Stomach (tissue), 9 donors: Measurements from ENCODE around the gene PARP11. TPM values are rescaled to one million over a fixed set of nuclear protein-coding genes. Genes with fewer than 3 reads are reported as not detected.

Experiments used
- DNase-seq, 2 donors: peaks; one replicate each; pipeline versions ENCODE4 v3.0.0 to v3.0.0-alpha.2; 2013 to 2019
- H3K27ac ChIP-seq, 5 donors: fragments of 200-600 bp in 4 of 5; sonication (generic) in 4 of 5; one replicate each; pipeline ENCODE4 v1.5.1; 2013 to 2019; ENCODE audit warnings: mild to moderate bottlenecking in 1 of 5, moderate library complexity in 1 of 5
- H3K27me3 ChIP-seq, 3 donors: fragments of 200-600 bp; sonication (generic); one replicate each; pipeline ENCODE4 v1.5.1; 2017 to 2019; ENCODE audit warnings: mixed run types in 1 of 3
- H3K36me3 ChIP-seq, 4 donors: fragments of 200-600 bp; sonication (generic); 1 replicate in 3 of 4; 2 replicates in 1 of 4; pipeline ENCODE4 v1.5.1; 2016 to 2019
- H3K4me1 ChIP-seq, 4 donors: fragments of 200-600 bp; sonication (generic); one replicate each; pipeline ENCODE4 v1.5.1; 2016 to 2019
- H3K4me3 ChIP-seq, 4 donors: fragments of 200-600 bp; sonication (generic) in 3 of 4; one replicate each; pipeline ENCODE4 v1.5.1; 2016 to 2019; ENCODE audit warnings: mild to moderate bottlenecking in 1 of 4
- H3K9me3 ChIP-seq, 4 donors: fragments of 200-600 bp; sonication (generic); one replicate each; pipeline ENCODE4 v1.5.1; 2016 to 2019
- CTCF ChIP-seq, 7 experiments: fragments of 450-650 bp in 4 of 7; fragments of 200-600 bp in 3 of 7; sonication (generic) in 3 of 7; IDR thresholded peaks; one replicate each; pipeline ENCODE4 v1.5.1; 2016 to 2019; ENCODE audit warnings: antibody characterized with exemption in 7 of 7, control low read depth in 2 of 7, mild to moderate bottlenecking in 1 of 7
- EP300 ChIP-seq: sonication (generic); formaldehyde crosslinking; IDR thresholded peaks from one replicate; pipeline ENCODE4 v1.6.1; 2017; ENCODE audit warnings: antibody characterized with exemption
- POLR2A ChIP-seq, 4 donors: fragments of 450-650 bp; IDR thresholded peaks; one replicate each; pipeline ENCODE4 v1.6.1; 2016; ENCODE audit warnings: antibody characterized with exemption in 4 of 4, control low read depth in 2 of 4, mild to moderate bottlenecking in 1 of 4, moderate library complexity in 1 of 4
- POLR2AphosphoS5 ChIP-seq, 3 donors: sonication (generic); formaldehyde crosslinking; IDR thresholded peaks; one replicate each; pipeline ENCODE4 v1.6.1; 2016; ENCODE audit warnings: antibody characterized with exemption in 3 of 3
- WGBS, 5 donors: extraction: QIAGEN DNeasy Blood & Tissue Kit in 3 of 5; methylation state at CpG; one replicate each; pipeline versions ENCODE4 v1.1.5 to v1.1.7; 2013 to 2018; 5-methylcytosine and 5-hydroxymethylcytosine counted together
- intact Hi-C: fragments of 100-400 bp; cut with DNase I; formaldehyde crosslinking; loops from one replicate; pipeline ENCODE4 v1.15.1; 2023; ENCODE audit warnings: low total_unique reads
- polyA plus RNA-seq, 3 donors: library from polyadenylated mRNA; stranded (reverse); fragments of 200-250 nt; gene quantifications; one replicate each; pipeline ENCODE4 v1.2.3, GENCODE V29; 2013
- total RNA-seq, 5 donors: library from RNA; depleted of rRNA; stranded (reverse); fragments of >200 nt; gene quantifications; one replicate each; pipeline versions ENCODE4 v1.1.0 to v1.2.3, GENCODE V29; 2014 to 2016
- donor health status: healthy with polysubstance abuse.
- donor health status: Bipolar disorder and iron deficiency.
- donor health status: healthy.

Gene PARP11
- total and polyA plus RNA-seq, 8 donors, result 1.4 to 8.1 (median 3.7) TPM

GRCh38 chr12:3772380-3772779, 100.8 kb downstream of the PARP11 start:
- Histone ChIP-seq H3K27me3 (no peaks in the 10 kb centered on the region), H3K36me3 (no peaks in the 10 kb centered on the region), H3K27ac (no peak overlapping the region), H3K4me1 (no peaks in the 10 kb centered on the region), H3K4me3 (no peak overlapping the region), H3K9me3 (no peaks in the 10 kb centered on the region)
- intact Hi-C loops, result loop anchor here (10.0 kb wide), 1 partner anchor 118 kb away; no protein-coding TSS in a partner anchor
- TF ChIP-seq EP300 (no peak), POLR2AphosphoS5 (IDR thresholded peaks at IDR 0.05) (no peak), POLR2A (IDR thresholded peaks at IDR 0.05) (no peak), CTCF (IDR thresholded peaks at IDR 0.05) (no peak)
- 32 to 53% (median 45%) methylated on average over 4 of the region's 4 CpGs for WGBS, 5 donors
- no peak for DNase-seq

DNA sequence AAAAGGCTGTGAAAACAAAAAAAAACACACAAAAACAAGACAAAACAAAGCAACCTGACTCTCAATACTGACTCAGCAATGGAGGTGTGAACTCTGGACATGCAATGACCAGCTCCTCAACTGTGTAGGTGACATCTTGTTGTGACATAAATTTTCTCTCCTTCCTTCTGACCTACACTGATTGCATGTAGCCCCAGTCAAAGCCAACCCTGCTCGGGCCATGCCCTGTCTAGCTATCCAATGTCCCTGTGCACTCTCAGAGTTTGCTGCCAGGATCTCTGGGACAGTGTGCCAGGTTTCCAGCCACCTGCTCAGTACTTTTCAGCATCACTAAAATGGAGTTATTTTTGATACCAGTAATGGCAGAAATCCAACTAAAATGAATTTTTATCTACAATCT, 101.3 kb downstream of the PARP11 start:
- no peaks in the 10 kb centered on the region for H3K4me1 ChIP-seq
- no peaks in the 10 kb centered on the region for H3K27me3 ChIP-seq
- no peak for DNase-seq
- TF ChIP-seq POLR2AphosphoS5 (IDR thresholded peaks at IDR 0.05), result no peak
- no peak for TF ChIP-seq POLR2A (IDR thresholded peaks at IDR 0.05)
- TF ChIP-seq CTCF (IDR thresholded peaks at IDR 0.05), result no peak
- no peak for TF ChIP-seq EP300
- H3K36me3 ChIP-seq, result no peaks in the 10 kb centered on the region
- intact Hi-C loops, result loop anchor here (10.0 kb wide), 1 partner anchor 117 kb away; no protein-coding TSS in a partner anchor
- 48 to 80% (median 65%) methylated on average over 1 of the region's 1 CpG for WGBS, 5 donors
- H3K27ac ChIP-seq, result no peak overlapping the region
- H3K4me3 ChIP-seq, result no peak overlapping the region
- no peaks in the 10 kb centered on the region for H3K9me3 ChIP-seq

DNA sequence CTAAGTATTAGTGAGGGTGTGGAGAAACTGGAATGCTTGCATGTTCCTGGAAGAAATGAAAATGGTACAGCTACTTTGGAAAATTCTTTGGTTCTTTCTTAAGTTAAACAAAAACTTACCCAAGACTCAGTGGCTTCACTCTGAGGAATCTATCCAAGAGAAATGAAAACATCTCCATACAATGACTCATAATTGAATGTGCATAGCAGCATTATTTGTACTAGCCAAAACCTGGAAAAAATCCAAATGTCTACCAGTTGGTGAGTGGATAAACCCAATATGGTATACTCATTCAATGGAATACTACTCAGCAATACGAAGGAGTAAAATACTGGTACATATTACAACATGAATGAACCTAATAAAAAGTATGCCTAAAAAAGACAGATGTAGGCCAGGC, 102.3 kb downstream of the PARP11 start:
- Histone ChIP-seq H3K27me3 (no peaks in the 10 kb centered on the region), H3K9me3 (no peaks in the 10 kb centered on the region), H3K36me3 (no peaks in the 10 kb centered on the region), H3K4me3 (no peak overlapping the region), H3K27ac (no peak overlapping the region), H3K4me1 (no peaks in the 10 kb centered on the region)
- WGBS, 5 donors, result 88 to 97% (median 94%) methylated on average over 1 of the region's 1 CpG
- DNase-seq, result no peak
- TF ChIP-seq POLR2AphosphoS5 (IDR thresholded peaks at IDR 0.05) (no peak), CTCF (IDR thresholded peaks at IDR 0.05) (no peak), POLR2A (IDR thresholded peaks at IDR 0.05) (no peak), EP300 (no peak)
- intact Hi-C loops, result loop anchor here (10.0 kb wide), 1 partner anchor 116 kb away; no protein-coding TSS in a partner anchor

DNA sequence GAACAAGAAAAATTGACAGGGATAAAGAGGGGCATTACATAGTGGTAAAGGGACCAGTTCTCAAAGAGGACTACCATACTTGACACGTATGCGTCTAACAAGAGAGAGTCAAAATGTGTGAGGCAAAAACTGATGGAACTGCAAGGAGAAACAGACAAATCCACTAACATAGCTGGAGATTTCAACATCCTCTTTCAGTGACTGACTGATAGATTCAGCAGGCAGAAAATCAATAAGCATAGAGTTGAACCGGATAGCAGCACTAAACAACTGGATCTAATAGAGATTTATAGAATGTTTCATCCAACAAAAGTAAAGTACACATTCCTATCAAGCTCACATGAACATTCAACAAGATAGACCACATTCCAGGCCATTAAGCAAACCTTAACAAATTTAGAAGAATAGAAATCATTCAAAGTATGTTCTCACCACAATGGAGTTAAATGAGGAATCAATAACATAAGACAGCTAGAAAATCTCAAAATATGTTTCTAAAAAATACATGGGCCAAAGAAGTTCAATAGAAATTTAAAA, 104.2 kb downstream of the PARP11 start:
- TF ChIP-seq POLR2AphosphoS5 (IDR thresholded peaks at IDR 0.05) (no peak), POLR2A (IDR thresholded peaks at IDR 0.05) (no peak), CTCF (IDR thresholded peaks at IDR 0.05) (no peak), EP300 (no peak)
- intact Hi-C loops, result no loop called here
- H3K27ac ChIP-seq, result no peak overlapping the region
- H3K4me3 ChIP-seq, result no peak overlapping the region
- no peaks in the 10 kb centered on the region for H3K36me3 ChIP-seq
- no peaks in the 10 kb centered on the region for H3K4me1 ChIP-seq
- no peaks in the 10 kb centered on the region for H3K9me3 ChIP-seq
- WGBS, 5 donors, result 45 to 71% (median 53%) methylated on average over 3 of the region's 3 CpGs
- DNase-seq, result no peak
- no peaks in the 10 kb centered on the region for H3K27me3 ChIP-seq
